Ishikawa (cell line): Measurements from ENCODE around the gene SBK1.
A peak's percentile ranks its signal among the peaks of the same experiment; 100 is the strongest.

Experiments used
- CEBPB ChIP-seq: IDR thresholded peaks from 2 replicates; pipeline ENCODE4 v1.6.1; 2012
- CREB1 ChIP-seq: IDR thresholded peaks from 2 replicates; pipeline ENCODE4 v1.6.1; 2012; ENCODE audit warnings: low read depth
- EGR1 ChIP-seq: IDR thresholded peaks from 2 replicates; pipeline ENCODE4 v1.6.1; 2012
- EP300 ChIP-seq: IDR thresholded peaks from 2 replicates; pipeline ENCODE4 v1.6.1; 2012; ENCODE audit warnings: borderline replicate concordance
- FOXM1 ChIP-seq: IDR thresholded peaks from 2 replicates; pipeline ENCODE4 v1.6.1; 2012; ENCODE audit warnings: low read depth, borderline replicate concordance
- MAX ChIP-seq: IDR thresholded peaks from 2 replicates; pipeline ENCODE4 v1.6.1; 2012
- NFIC ChIP-seq: IDR thresholded peaks from 2 replicates; pipeline ENCODE4 v1.6.1; 2012
- RAD21 ChIP-seq: IDR thresholded peaks from 2 replicates; pipeline ENCODE4 v1.6.1; 2012; ENCODE audit warnings: low read depth
- REST ChIP-seq: IDR thresholded peaks from 2 replicates; pipeline ENCODE4 v1.6.1; 2012; ENCODE audit warnings: low read depth, mild to moderate bottlenecking
- TAF1 ChIP-seq: IDR thresholded peaks from 2 replicates; pipeline ENCODE4 v1.6.1; 2012; ENCODE audit warnings: low read depth, mild to moderate bottlenecking
- TCF12 ChIP-seq: IDR thresholded peaks from 2 replicates; pipeline ENCODE4 v1.6.1; 2012; ENCODE audit warnings: low read depth
- TEAD4 ChIP-seq: IDR thresholded peaks from 2 replicates; pipeline ENCODE4 v1.6.1; 2012
- USF1 ChIP-seq: IDR thresholded peaks from 2 replicates; pipeline ENCODE4 v1.6.1; 2012
- YY1 ChIP-seq: IDR thresholded peaks from 2 replicates; pipeline ENCODE4 v1.6.1; 2012; ENCODE audit warnings: low read depth
- ZBTB7A ChIP-seq: IDR thresholded peaks from 2 replicates; pipeline ENCODE4 v1.6.1; 2012; ENCODE audit warnings: low read depth

The SBK1 gene

GRCh38 chr16:28313587-28313986 lies 21.3 kb downstream of the SBK1 start:
- no peak for TF ChIP-seq MAX
- TF ChIP-seq TAF1, result no peak
- no peak for TF ChIP-seq ZBTB7A
- TF ChIP-seq EGR1, result no peak
- TF ChIP-seq TEAD4, result no peak
- no peak for TF ChIP-seq TCF12
- no peak for TF ChIP-seq CEBPB
- TF ChIP-seq FOXM1, result no peak
- no peak for TF ChIP-seq CREB1
- no peak for TF ChIP-seq EP300
- no peak for TF ChIP-seq NFIC
- no peak for TF ChIP-seq USF1
- no peak for TF ChIP-seq YY1
- no peak for TF ChIP-seq RAD21

- no peak for TF ChIP-seq TCF12
- peak; percentile 67 for TF ChIP-seq USF1
- TF ChIP-seq EP300, result no peak
- TF ChIP-seq YY1, result no peak
- peak; percentile 79 for TF ChIP-seq CEBPB
- TF ChIP-seq TAF1, result no peak
- TF ChIP-seq CREB1, result no peak
These were observed 23.7 kb downstream of the SBK1 start for GRCh38 chr16:28316054-28316453.

- TF ChIP-seq CREB1 (no peak), FOXM1 (no peak), EP300 (no peak), CEBPB (no peak), RAD21 (peak; percentile 78), YY1 (no peak), REST (no peak), EGR1 (no peak)
These were observed 24.9 kb downstream of the SBK1 start for GRCh38 chr16:28317040-28317880.

- TF ChIP-seq TEAD4 (no peak), RAD21 (no peak), USF1 (no peak), ZBTB7A (no peak), EP300 (no peak), NFIC (no peak), CEBPB (no peak), YY1 (no peak), TAF1 (no peak), CREB1 (no peak), MAX (no peak), EGR1 (no peak), TCF12 (no peak), REST (no peak)
These were observed 25.9 kb downstream of the SBK1 start for GRCh38 chr16:28318042-28318744.

- TF ChIP-seq EP300 (no peak), MAX (no peak), USF1 (no peak), CEBPB (no peak)
These were observed 27.2 kb downstream of the SBK1 start for GRCh38 chr16:28319476-28320022.
